IMR-90 (cell line): ENCODE measurements around the gene C11orf97.

Experiments used
- BHLHE40 ChIP-seq: fragments of 150-350 bp; IDR thresholded peaks from 2 replicates; pipeline ENCODE4 v1.6.1; 2016; ENCODE audit warnings: mild to moderate bottlenecking, low read depth, low read length
- CEBPB ChIP-seq: IDR thresholded peaks from 2 replicates; pipeline ENCODE4 v1.6.1; 2012; ENCODE audit warnings: low read depth, low read length, improper control_type of control experiment
- CTCF ChIP-seq: conservative IDR thresholded peaks from 2 replicates; pipeline ENCODE4 v1.5.1; 2012; ENCODE audit warnings: mild to moderate bottlenecking, low read depth, low read length, improper control_type of control experiment
- ELK1 ChIP-seq: fragments of 150-350 bp; IDR thresholded peaks from 2 replicates; pipeline ENCODE4 v1.6.1; 2016; ENCODE audit warnings: low read depth, mild to moderate bottlenecking, low read length, moderate library complexity, borderline replicate concordance
- FOS ChIP-seq: fragments of 150-350 bp; IDR thresholded peaks from 2 replicates; pipeline ENCODE4 v1.6.1; 2016; ENCODE audit warnings: low read depth, low read length
- MAFK ChIP-seq: IDR thresholded peaks from 2 replicates; pipeline ENCODE4 v1.6.1; 2012; ENCODE audit warnings: low read depth, low read length, improper control_type of control experiment
- MXI1 ChIP-seq: IDR thresholded peaks from 2 replicates; pipeline ENCODE4 v1.6.1; 2012; ENCODE audit warnings: low read depth, mild to moderate bottlenecking, low read length, moderate library complexity, borderline replicate concordance
- NFE2L2 ChIP-seq: fragments of 150-350 bp; IDR thresholded peaks from 2 replicates; pipeline ENCODE4 v1.6.1; 2016; ENCODE audit warnings: low read depth, mild to moderate bottlenecking, low read length
- POLR2A ChIP-seq: IDR thresholded peaks from 2 replicates; pipeline ENCODE4 v1.6.1; 2012; ENCODE audit warnings: mild to moderate bottlenecking, low read depth, low read length
- RAD21 ChIP-seq: IDR thresholded peaks from 2 replicates; pipeline ENCODE4 v1.6.1; 2012; ENCODE audit warnings: low read length, improper control_type of control experiment
- RCOR1 ChIP-seq: IDR thresholded peaks from 2 replicates; pipeline ENCODE4 v1.6.1; 2012; ENCODE audit warnings: mild to moderate bottlenecking, low read length, improper control_type of control experiment; ENCODE audit not compliant: insufficient replicate concordance
- RFX5 ChIP-seq: IDR thresholded peaks from 2 replicates; pipeline ENCODE4 v1.8.0; 2012; ENCODE audit warnings: low read depth, mild to moderate bottlenecking, low read length, moderate library complexity
- SMC3 ChIP-seq: fragments of 150-350 bp; IDR thresholded peaks from 2 replicates; pipeline ENCODE4 v1.6.1; 2016; ENCODE audit warnings: low read depth, mild to moderate bottlenecking, antibody characterized with exemption, low read length, moderate library complexity
- USF2 ChIP-seq: fragments of 150-350 bp; IDR thresholded peaks from 2 replicates; pipeline ENCODE4 v1.6.1; 2017; ENCODE audit warnings: mild to moderate bottlenecking, antibody characterized with exemption, low read length, low read depth

GRCh38 chr11:94558468-94558867, 46.2 kb downstream of the C11orf97 start:
- TF ChIP-seq RFX5 = no peak
- TF ChIP-seq POLR2A = no peak
- no peak for TF ChIP-seq CTCF
- TF ChIP-seq MXI1 = no peak
- TF ChIP-seq NFE2L2 = no peak
- no peak for TF ChIP-seq FOS
- no peak for TF ChIP-seq MAFK
- no peak for TF ChIP-seq SMC3
- no peak for TF ChIP-seq BHLHE40
- TF ChIP-seq RAD21 = no peak
- TF ChIP-seq CEBPB = no peak
- no peak for TF ChIP-seq USF2
- TF ChIP-seq RCOR1 = no peak
- no peak for TF ChIP-seq ELK1
